ENCODE results near the gene SRSF9.

- TF ChIP-seq, protein P1, sequence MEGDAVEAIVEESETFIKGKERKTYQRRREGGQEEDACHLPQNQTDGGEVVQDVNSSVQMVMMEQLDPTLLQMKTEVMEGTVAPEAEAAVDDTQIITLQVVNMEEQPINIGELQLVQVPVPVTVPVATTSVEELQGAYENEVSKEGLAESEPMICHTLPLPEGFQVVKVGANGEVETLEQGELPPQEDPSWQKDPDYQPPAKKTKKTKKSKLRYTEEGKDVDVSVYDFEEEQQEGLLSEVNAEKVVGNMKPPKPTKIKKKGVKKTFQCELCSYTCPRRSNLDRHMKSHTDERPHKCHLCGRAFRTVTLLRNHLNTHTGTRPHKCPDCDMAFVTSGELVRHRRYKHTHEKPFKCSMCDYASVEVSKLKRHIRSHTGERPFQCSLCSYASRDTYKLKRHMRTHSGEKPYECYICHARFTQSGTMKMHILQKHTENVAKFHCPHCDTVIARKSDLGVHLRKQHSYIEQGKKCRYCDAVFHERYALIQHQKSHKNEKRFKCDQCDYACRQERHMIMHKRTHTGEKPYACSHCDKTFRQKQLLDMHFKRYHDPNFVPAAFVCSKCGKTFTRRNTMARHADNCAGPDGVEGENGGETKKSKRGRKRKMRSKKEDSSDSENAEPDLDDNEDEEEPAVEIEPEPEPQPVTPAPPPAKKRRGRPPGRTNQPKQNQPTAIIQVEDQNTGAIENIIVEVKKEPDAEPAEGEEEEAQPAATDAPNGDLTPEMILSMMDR (IDR thresholded peaks at IDR 0.05): no peak
- no peak for TF ChIP-seq POLR2A (IDR thresholded peaks at IDR 0.05)
Observed at GRCh38 chr12:120416490-120417216, 52.9 kb downstream of the SRSF9 start.
